ENCODE data around the gene GNAT1.

DNA sequence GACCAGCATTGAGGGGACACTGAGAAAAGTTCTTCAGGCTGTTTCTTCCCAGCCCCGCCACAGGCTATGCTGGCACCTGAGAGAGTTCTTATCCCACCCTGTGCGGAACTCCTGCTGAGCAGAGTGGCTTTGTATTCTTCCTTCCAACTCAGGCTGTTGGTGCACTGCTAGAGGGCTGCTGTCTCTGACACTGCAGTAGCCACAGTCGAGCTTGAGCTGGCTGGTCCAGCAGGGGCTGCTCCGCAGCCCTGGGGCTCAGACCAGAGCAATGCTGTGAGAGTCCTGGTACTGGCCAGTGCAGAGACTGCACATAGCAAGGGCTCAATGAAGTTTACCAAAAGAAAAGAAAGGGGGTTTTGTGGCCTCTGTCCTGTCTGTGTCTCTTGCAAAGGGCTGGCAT lies 48.2 kb downstream of the GNAT1 start:
- TF ChIP-seq, protein P1, sequence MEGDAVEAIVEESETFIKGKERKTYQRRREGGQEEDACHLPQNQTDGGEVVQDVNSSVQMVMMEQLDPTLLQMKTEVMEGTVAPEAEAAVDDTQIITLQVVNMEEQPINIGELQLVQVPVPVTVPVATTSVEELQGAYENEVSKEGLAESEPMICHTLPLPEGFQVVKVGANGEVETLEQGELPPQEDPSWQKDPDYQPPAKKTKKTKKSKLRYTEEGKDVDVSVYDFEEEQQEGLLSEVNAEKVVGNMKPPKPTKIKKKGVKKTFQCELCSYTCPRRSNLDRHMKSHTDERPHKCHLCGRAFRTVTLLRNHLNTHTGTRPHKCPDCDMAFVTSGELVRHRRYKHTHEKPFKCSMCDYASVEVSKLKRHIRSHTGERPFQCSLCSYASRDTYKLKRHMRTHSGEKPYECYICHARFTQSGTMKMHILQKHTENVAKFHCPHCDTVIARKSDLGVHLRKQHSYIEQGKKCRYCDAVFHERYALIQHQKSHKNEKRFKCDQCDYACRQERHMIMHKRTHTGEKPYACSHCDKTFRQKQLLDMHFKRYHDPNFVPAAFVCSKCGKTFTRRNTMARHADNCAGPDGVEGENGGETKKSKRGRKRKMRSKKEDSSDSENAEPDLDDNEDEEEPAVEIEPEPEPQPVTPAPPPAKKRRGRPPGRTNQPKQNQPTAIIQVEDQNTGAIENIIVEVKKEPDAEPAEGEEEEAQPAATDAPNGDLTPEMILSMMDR (IDR thresholded peaks at IDR 0.05): no peak
- TF ChIP-seq POLR2A (IDR thresholded peaks at IDR 0.05): no peak

Data from ovary (tissue), 3 donors.